IPS-NIHi7 (cell line): ENCODE measurements around the gene CHRNA7.
"Not testable (repeated sequence)": the region's sequence is repeated elsewhere in the genome, so short reads cannot be mapped to it uniquely, and the experiment has no call there.

ENCODE experiments used
- DNase-seq: peaks from one replicate; pipeline ENCODE4 v3.0.0; 2012; ENCODE audit warnings: mixed read lengths; ENCODE audit errors: extremely low spot score

Gene CHRNA7

DNA sequence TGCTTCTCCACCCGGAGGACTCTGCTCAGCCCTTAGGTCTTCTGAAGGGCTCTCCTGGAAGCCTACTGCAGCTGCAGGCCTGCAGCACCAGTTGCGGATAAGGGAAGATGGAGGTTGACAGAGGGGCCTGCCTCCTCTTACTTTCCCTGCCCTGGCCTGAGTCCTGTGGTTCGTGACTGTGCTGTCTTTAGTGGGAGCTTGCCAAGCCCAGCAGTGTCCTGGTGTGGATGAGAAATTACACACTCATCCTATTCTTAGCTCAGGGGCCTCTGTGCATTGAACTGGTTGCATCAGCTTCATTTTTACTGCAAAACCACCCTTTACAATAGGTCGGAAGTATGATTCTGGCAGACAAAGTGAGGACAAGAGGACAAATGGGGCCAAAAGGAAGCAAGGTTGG is 163.5 kb downstream of the CHRNA7 start:
- not testable (repeated sequence) for DNase-seq

GRCh38 chr15:32196206-32196605 is 165.9 kb downstream of the CHRNA7 start:
- not testable (repeated sequence) for DNase-seq

DNA sequence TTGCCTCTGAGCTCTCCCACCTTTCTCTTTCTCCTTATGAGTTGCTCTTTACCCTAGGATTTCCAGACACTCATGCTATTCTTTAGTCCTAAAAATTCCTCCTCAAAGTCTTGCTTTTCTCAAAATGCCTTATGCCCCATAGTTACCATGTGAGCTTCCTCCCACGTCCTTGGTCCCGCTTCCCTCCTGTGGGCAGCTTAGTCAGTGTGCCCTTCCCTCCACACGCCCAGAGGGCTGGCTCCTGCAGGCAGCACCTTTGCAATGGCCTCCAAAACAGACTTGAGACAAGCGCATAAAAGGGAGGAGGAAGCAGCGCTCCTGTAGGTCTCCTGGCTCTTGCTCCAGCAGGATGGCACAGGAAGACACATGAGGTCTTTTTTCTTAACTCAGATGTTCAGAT is 168.6 kb downstream of the CHRNA7 start:
- DNase-seq, result not testable (repeated sequence)

GRCh38 chr15:32209081-32209480 is 178.8 kb downstream of the CHRNA7 start:
- DNase-seq, result not testable (repeated sequence)

DNA sequence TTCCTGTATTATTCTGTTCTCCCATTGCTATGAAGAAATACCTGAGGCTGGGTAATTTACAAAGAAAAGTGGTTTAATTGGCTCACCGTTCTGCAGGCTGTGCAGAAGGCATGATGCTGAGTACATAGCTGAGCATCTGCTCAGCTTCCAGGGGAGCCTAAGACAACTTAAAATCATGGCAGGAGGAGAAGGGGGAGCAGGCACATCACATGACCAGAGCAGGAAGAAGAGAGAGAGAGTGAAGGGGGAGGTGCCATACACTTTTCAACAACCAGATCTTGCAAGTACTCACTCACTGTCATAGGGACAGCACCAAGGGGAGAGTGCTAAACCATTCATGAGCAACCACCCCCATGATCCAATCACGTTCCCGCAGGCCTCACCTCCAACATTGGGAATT is 188.4 kb downstream of the CHRNA7 start:
- no peak for DNase-seq
